ENCODE results near the gene MFAP1.
A peak's percentile ranks its signal among the peaks of the same experiment; 100 is the strongest.

The MFAP1 gene

DNA sequence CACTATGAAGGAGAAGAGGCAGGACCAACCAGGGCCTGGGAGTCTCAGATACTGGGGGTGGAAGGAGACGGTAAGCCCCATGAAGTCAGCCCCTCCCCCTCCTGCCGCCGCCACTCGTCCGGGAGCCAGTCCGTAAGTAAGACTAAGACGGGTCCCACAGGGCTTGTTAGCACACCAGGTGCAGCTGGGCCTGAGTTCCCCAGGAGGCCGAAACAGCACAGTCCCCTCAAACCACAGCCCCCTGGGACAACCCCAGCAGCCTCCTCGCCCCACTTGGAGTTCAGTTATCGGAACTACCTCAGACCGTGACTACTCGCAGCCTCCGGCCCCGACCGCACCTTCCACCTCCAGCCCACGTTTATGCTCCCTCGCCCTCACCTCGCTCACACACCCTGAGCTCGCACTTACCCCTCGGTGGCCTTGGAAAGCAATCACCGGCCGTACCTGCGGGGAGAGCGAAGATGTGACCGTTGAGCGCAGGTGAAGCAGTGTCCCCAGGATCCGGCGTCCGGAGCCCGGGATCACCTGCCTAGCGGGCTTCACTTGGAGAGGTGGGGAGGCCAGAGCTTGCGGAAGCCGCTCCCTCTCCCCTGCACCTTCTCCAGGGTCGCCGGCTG, 48.3 kb downstream of the MFAP1 start:
- DNase-seq (ENCODE audit: low spot score) = no peak

DNA sequence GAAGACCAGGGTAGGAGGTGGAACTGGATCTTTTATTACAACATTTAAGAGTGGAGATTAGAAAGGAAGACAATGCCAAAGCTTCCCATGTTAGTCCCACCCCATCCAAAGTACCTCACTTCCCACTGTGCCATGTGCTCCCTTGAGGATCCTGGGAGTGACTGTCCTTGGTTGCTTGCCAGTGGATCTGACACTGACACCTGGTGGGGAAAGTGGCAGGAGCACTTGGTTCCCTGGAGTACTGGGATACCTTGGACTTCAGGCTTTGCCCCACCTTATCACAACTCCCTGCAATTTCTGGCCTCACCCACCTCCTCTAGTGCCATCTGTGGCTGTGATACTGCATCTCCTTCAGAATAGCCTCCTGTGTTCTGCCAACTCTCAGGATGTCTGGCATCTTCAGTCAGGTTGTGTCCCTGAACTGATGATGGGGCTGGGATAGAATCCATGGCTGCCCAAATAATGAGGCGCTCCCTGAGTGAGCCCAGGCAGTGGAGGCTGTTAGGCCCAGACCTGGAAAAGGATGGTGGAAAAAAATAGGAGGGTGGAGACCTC, 49.0 kb downstream of the MFAP1 start:
- DNase-seq (ENCODE audit: low spot score) = no peak

DNA sequence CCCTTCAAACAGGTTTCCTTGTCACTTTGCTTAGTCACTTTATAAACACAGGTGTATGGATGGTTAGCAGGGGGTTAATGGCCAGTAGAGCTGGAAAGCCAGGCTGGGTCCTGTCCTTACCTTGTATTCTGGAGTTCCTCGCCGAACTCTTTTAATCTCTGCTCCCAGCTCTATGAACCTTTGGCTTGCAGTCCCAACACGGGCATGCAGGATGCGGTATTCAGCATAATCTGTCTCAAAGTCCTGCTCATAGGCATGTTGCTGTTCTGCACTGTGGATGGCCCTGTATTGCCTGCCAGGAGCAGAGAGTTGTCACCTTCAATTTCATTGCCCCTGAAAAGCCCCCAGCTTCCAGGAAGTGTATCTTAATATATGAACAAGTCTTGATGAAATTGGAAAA, 50.4 kb downstream of the MFAP1 start:
- no peak for DNase-seq (ENCODE audit: low spot score)

DNA sequence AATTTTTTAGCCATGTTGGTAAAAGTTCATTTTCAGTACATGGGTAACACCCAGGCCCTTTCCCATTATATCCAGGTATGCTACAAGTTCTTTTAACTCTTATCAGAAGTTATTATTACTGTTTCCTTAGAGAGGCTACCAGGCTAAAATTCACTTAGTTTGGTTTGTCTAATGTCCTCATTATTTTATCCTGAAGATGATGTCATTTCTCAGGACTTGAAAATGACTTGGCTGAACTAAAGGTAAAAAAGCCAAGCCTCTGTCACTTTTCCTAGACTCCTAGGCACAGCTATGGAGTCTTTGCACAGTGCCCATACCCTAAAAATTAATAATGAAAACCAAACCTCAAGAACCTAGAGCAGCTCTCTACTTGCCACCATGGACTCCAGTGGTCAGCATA, 51.9 kb downstream of the MFAP1 start:
- DNase-seq (ENCODE audit: low spot score) = no peak

DNA sequence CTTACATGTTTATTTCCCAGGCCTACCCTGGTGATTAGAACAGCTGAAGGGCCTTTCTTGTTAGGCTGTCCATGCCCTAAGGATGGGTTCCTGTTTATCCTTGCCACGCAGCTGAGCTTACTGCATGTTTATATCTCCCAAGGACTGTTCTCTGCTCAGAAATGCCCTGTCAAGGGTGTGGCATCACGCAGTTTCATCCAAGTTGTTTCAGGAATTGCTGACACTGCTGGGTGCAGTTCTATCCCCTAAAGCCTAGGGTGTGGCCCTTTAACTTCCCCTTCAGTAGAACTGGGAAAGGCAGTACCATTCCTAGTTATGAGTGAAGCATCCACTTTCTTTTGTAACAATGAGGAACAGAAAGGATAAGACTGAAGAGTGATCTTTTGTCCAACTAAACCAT, 52.7 kb downstream of the MFAP1 start:
- DNase-seq (ENCODE audit: low spot score) = no peak

DNA sequence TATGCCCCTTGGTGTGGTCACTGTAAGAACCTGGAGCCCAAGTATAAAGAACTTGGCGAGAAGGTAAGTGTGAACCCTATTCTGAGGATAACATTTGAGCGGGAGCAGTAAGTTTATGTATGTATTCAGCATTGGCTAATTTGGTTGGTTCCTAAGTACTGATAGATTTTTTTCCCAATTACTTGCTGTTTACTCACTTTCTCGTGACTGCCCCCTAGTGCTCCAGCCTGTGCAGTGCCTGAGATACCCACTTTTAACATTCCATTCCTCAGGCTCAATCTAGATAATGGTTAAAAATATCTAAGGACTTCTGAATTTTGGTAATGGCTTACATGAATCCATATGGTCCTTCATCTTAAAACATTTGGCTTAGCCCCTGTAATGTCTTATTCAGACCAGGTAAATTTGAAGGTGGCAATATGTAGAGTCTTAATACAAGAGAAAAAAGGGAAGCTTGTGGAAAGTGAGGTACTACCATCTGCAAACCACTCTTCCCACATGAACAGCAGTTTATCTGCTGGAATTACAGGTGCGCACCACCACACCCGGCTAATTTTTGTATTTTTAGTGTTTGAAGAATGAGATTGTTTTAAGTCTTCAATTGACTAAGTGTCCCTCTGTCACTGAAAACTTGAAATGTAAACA, 54.8 kb downstream of the MFAP1 start:
- peak; percentile 39 for DNase-seq (ENCODE audit: low spot score)

DNA sequence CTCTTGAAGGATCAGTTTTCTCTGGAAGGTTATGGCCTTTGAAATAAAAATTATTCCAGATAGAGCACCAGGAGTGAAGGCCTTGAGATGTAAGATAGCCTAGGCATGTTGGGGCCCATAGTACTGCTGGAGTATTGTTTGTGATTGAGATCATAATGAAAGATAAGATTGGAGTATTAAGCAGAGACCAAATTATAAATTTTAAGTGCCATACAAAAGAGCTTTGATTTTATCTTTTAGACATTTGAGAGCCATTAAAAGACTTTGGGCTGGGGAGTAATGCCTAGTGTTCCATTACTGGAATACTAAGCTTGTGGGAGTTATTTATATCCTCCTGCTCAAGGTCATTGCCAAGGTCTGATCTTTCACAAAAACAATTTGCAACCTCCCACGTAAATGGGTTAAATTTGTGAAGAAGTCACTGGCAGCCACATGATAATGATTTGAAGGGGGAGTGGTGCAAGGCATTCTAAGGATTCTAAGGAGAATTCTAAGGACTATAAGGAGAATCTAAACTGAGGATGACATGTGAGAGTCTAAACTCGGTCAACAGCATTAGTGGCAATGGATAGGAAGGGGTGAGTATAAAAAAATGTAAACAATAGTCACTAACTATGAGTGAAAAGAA, 60.6 kb downstream of the MFAP1 start:
- DNase-seq (ENCODE audit: low spot score) = no peak

DNA sequence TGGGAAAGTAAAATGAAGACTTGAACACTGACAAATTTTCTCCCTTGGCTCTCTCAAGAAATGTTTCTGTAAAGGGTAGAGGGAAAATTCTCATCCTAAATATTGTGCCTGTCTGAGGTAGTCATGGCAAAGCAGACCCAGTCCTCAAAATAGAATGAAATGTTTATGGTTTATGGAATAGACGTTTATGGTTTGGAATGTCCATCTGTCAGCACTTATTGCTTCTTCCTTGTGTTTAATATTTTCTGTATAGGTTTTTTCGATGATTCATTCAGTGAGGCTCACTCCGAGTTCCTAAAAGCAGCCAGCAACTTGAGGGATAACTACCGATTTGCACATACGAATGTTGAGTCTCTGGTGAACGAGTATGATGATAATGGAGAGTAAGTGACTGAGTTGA, 61.7 kb downstream of the MFAP1 start:
- DNase-seq (ENCODE audit: low spot score) = no peak
